PC-3 (cell line): ENCODE data around the gene CLMN.

Experiments used
- CTCF ChIP-seq: fragments of 300-600 bp; sonication (generic); conservative IDR thresholded peaks from 2 replicates; pipeline ENCODE4 v1.5.1; 2017; ENCODE audit warnings: antibody characterized with exemption, low read depth, mild to moderate bottlenecking, low read length
- EZH2 ChIP-seq: fragments of 300-600 bp; sonication (generic); IDR thresholded peaks from one replicate; pipeline ENCODE4 v1.6.1; 2017; ENCODE audit warnings: antibody characterized with exemption, mild to moderate bottlenecking, low read length; ENCODE audit not compliant: unreplicated experiment
- EZH2phosphoT487 ChIP-seq: fragments of 300-600 bp; sonication (generic); IDR thresholded peaks from 2 replicates; pipeline ENCODE4 v1.6.1; 2018; ENCODE audit warnings: mild to moderate bottlenecking, antibody characterized with exemption, low read length, borderline replicate concordance

GRCh38 chr14:95137164-95137803 lies 182.4 kb downstream of the CLMN start:
- TF ChIP-seq CTCF: no peak
- TF ChIP-seq EZH2: no peak
- no peak for TF ChIP-seq EZH2phosphoT487
